Measurements from ENCODE around the gene PPM1H. TPM values are rescaled to one million over a fixed set of nuclear protein-coding genes. Genes with fewer than 3 reads are reported as not detected.

PPM1H gene
- total RNA-seq, 3 donors from 2014 or later = 4.9 to 6.1 (median 5.8) TPM

- ATAC-seq (no peak), DNase-seq (no peak)
- Histone ChIP-seq H3K4me1 (ENCODE audit: low read depth) (no peaks in the 10 kb centered on the region), H3K36me3 (ENCODE audit: low read depth) (no peaks in the 10 kb centered on the region), H3K9me3 (no peaks in the 10 kb centered on the region), H3K4me3 (no peak overlapping the region)
- intact Hi-C loops (cut with DNase I, micrococcal nuclease) = loop anchor here (5.0 to 10.0 kb wide), 5 partner anchors 203 to 365 kb away; no protein-coding TSS in a partner anchor
- TF ChIP-seq CTCF (IDR thresholded peaks at IDR 0.05) = no peak
These were observed 135.1 kb downstream of the PPM1H start for GRCh38 chr12:62799766-62800406.

GRCh38 chr12:62799126-62799736 is 135.7 kb downstream of the PPM1H start:
- ATAC-seq (peak; percentile 72), DNase-seq (peak in 1 of 3 donors; percentile 87)
- H3K4me3 ChIP-seq = no peak overlapping the region
- intact Hi-C loops (cut with DNase I, micrococcal nuclease) = loop anchor here (5.0 to 10.0 kb wide), 5 partner anchors 202 to 364 kb away; no protein-coding TSS in a partner anchor
- H3K36me3 ChIP-seq (ENCODE audit: low read depth) = no peaks in the 10 kb centered on the region
- peak; percentile 88 for TF ChIP-seq CTCF (IDR thresholded peaks at IDR 0.05)
- H3K9me3 ChIP-seq = no peaks in the 10 kb centered on the region
- no peaks in the 10 kb centered on the region for H3K4me1 ChIP-seq (ENCODE audit: low read depth)

GRCh38 chr12:62794218-62794583 is 140.7 kb downstream of the PPM1H start:
- no peaks in the 10 kb centered on the region for H3K4me1 ChIP-seq (ENCODE audit: low read depth)
- no peak for ATAC-seq
- no peak for TF ChIP-seq CTCF (IDR thresholded peaks at IDR 0.05)
- intact Hi-C loops (cut with DNase I, micrococcal nuclease) = loop anchor here (10.0 kb wide), 3 partner anchors 209 to 359 kb away; no protein-coding TSS in a partner anchor
- no peak for DNase-seq
- no peaks in the 10 kb centered on the region for H3K9me3 ChIP-seq
- H3K4me3 ChIP-seq = no peak overlapping the region
- no peaks in the 10 kb centered on the region for H3K36me3 ChIP-seq (ENCODE audit: low read depth)

GRCh38 chr12:62793256-62794217 is 141.4 kb downstream of the PPM1H start:
- intact Hi-C loops (cut with DNase I, micrococcal nuclease) = loop anchor here (10.0 kb wide), 3 partner anchors 209 to 359 kb away; no protein-coding TSS in a partner anchor
- peak; percentile 97 for ATAC-seq
- peak; percentile 80 to 94 (median 87) for DNase-seq
- TF ChIP-seq CTCF (IDR thresholded peaks at IDR 0.05) = peak; percentile 81
- no peaks in the 10 kb centered on the region for H3K9me3 ChIP-seq
- no peaks in the 10 kb centered on the region for H3K4me1 ChIP-seq (ENCODE audit: low read depth)
- no peaks in the 10 kb centered on the region for H3K36me3 ChIP-seq (ENCODE audit: low read depth)
- no peak overlapping the region for H3K4me3 ChIP-seq

GRCh38 chr12:62792236-62792870 is 142.6 kb downstream of the PPM1H start:
- intact Hi-C loops (cut with DNase I, micrococcal nuclease) = loop anchor here (10.0 kb wide), 3 partner anchors 208 to 358 kb away; no protein-coding TSS in a partner anchor

More at GRCh38 chr12:62792236-62792870, 142.6 kb downstream of the PPM1H start:
- H3K9me3 ChIP-seq = no peaks in the 10 kb centered on the region
- no peak for TF ChIP-seq CTCF (IDR thresholded peaks at IDR 0.05)
- no peaks in the 10 kb centered on the region for H3K4me1 ChIP-seq (ENCODE audit: low read depth)
- no peak for DNase-seq
- H3K36me3 ChIP-seq (ENCODE audit: low read depth) = no peaks in the 10 kb centered on the region
- no peak overlapping the region for H3K4me3 ChIP-seq
- ATAC-seq = no peak
